GM21528 (cell line): ENCODE data around the gene ACSF3.

Experiments
- ATAC-seq: cut with Tn5 transposase; IDR thresholded peaks from one replicate; pipeline ENCODE4 v1.9.1; 2021; ENCODE audit warnings: mild to moderate bottlenecking, moderate library complexity; ENCODE audit not compliant: unreplicated experiment, low FRiP score

The ACSF3 gene

GRCh38 chr16:89120921-89121351 lies 27.3 kb downstream of the ACSF3 start:
- ATAC-seq = no peak

DNA sequence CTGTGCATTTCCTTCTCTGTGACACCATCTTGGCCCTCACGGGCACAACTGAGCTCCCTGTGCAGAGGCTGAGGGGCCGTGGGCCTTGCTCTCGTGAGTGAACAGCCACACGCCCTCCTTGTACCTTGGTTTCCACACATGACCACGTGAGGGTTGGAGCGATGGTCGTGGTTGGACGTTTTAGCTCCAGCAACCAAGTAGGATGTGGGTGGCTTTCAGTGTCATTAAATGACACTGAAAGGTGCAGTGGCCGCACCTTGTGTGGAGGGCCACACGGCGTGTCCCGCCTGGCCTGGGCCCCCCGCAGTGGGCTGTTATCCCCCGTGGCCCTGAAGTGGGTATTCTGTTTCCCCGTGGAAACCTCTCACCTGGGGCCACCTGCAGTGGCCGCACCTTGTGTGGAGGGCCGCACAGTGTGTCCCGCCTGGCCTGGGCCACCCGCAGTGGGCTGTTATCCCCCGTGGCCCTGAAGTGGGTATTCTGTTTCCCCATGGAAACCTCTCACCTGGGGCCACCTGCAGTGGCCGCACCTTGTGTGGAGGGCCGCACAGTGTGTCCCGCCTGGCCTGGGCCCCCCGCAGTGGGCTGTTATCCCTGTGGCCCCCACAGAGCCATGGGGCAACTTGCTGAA lies 28.2 kb downstream of the ACSF3 start:
- no peak for ATAC-seq

DNA sequence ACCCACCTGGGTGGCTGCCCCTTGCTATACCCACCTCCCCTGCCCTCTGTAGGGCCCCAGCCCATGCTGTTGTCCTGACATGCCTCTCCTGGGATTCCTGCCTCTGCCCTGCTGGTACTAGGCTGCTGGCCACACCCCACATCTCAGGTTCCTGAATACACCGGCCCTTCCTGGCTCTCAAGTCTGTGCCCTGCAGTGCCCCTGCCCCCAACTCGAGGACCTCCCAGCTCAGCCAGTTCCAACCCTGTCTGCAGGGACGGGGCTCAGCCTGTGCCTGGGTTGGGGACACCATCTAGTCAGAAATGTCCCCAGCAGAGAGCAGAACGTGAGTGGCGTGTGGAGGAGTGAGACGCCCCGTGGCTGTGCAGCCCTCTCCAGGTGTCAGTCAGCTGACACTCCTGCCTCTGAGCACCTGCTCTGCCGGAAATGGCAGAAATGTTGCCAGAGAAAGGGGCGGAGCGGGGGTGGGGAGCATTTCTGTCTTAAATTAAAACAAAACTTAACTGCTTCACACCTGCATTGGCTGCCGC lies 28.7 kb downstream of the ACSF3 start:
- ATAC-seq = no peak

DNA sequence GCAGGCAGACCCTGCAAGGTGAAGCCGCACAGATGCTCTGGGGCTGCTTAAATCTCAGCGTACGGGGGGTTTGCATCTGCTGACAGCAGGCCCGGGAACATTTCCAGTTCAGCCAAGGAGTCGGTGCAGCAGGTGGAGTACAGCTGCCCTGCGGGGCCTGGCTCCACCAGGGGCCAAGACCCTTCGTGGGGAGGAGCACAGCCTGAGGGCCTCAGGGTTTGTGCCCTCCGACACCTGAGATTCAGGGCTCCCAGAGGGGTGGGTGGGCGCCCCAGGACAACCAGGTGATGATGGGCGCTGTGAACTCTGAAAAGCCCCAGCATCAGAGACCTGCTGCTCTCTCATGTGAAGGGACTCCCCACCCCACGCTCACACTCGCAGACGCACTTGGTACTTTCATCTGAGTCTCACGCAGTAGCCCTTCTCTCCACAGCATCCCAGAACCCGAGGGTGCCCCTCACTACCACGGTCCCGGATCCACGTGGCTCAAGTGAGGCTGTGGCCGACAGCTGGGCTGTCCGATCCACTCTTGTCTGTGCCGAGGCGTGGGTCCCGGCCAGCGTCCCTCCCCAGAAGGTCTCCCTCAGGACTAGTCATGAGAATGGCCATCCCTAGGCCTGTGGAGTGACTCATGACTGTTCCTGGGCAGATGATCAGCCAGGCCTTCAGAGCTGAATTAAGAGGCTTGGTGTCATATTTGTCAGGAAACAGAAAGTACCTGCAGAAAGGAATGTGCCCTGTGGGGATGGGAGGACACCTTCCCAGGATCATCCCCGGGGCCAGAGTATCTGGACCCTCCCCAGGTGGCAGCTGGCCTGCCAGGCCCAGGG lies 29.6 kb downstream of the ACSF3 start:
- ATAC-seq = no peak

GRCh38 chr16:89123831-89124100 lies 30.1 kb downstream of the ACSF3 start:
- ATAC-seq = no peak

GRCh38 chr16:89129378-89129777 lies 35.7 kb downstream of the ACSF3 start:
- ATAC-seq = no peak

DNA sequence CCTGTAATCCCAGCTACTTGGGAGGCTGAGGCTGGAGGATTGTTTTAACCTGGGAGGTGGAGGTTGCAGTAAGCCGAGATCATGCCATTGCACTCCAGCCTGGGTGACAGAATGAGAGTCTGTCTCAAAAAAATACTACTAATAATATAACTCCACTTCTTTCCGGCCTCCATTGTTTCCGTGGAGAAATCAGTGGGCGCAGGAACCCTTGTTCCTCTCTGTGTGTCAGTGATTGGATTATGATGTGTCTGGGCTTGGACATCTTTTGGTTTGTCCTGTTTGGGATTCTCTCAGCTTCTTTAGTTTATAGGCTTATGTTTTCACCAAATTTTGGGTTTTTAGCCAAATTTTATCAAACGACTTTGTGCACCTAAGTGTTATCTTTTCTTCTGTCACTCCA lies 36.8 kb downstream of the ACSF3 start:
- no peak for ATAC-seq

DNA sequence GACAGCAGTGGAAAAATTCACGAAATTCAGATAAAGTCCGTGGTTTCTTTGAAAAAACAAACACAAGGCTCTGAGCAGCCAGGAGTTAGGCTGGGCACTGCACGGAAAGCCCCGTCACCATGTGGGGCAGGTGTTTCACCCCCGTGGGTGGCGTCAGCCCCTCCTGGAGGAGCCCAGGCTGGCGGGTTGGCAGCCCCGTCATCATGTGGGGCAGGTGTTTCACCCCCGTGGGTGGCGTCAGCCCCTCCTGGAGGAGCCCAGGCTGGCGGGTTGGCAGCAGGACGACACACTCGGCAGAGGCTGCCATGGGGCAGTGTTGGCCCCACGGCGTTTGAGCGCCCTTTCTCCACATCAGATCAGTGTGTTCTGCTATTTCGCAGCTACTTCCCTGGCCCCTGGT lies 38.1 kb downstream of the ACSF3 start:
- ATAC-seq = no peak

GRCh38 chr16:89132194-89133005 lies 38.7 kb downstream of the ACSF3 start:
- ATAC-seq = no peak

- ATAC-seq = no peak
These were observed 39.9 kb downstream of the ACSF3 start for GRCh38 chr16:89133457-89134127.

- ATAC-seq = no peak
These were observed 40.6 kb downstream of the ACSF3 start for GRCh38 chr16:89134269-89134668.

GRCh38 chr16:89135166-89135565 lies 41.5 kb downstream of the ACSF3 start:
- no peak for ATAC-seq

GRCh38 chr16:89135971-89136765 lies 42.5 kb downstream of the ACSF3 start:
- no peak for ATAC-seq

- ATAC-seq = no peak
These were observed 43.3 kb downstream of the ACSF3 start for GRCh38 chr16:89136931-89137330.

DNA sequence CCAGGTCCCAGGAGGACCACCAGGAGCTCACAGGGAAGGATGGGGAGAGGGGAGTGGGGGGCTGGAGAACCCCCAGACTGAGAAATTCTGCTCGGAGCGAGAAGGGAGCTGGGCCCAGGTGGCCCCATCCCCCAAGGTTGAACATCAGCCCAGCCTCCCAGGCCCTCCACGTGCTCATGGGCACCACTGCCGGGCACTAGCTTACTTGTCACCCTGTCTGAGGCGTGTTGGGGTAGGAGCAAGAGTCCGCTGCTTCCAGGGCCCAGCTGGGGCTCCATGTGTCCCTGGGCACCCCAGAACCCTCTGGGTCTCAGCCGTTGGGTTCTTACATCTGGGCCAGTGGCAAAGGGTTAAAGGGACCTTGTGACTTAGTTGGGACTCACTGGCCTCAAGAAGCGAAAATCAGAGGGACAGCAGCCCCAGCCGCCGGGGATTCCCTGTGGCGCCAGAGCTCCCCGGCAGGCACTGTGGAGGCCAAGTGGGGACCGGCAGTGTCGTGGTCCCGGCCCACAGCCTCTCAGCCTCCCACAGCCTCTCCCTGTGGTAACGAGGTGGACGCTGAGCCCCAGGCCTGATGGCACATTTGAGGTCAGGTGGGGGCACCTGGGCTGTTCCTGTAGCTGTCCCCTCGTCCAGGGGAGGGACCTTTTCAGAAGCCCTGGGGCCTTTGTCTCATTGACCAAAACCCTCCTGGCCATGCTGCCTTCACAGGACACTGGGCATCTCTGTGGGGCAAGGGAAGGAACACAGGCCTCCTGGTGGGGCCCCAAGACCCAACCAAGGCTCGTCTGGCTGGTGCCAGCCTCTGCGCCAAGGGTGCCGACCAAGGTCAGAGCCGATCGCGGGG lies 44.2 kb downstream of the ACSF3 start:
- no peak for ATAC-seq

DNA sequence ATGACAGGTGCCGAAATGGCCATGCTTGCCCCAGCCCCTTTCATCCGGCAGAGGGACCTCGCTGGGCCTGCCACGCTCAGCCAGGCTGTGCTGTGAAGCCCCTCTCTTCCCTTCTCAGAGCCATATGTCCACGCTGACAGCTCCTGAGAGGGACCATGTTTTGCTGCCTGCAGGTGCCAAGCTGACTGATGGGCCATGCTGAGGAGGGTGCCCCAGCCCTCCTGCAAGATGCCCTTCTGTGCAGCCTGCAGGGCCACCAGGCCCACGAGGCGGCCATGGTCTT lies 44.8 kb downstream of the ACSF3 start:
- ATAC-seq = no peak

- ATAC-seq = no peak
These were observed 45.3 kb downstream of the ACSF3 start for GRCh38 chr16:89138843-89139520.

GRCh38 chr16:89139907-89140361 lies 46.3 kb downstream of the ACSF3 start:
- no peak for ATAC-seq

- ATAC-seq = no peak
These were observed 46.7 kb downstream of the ACSF3 start for GRCh38 chr16:89140401-89140800.
